Lower leg skin (tissue), 3 donors: ENCODE results near the gene GTF2F2.

ENCODE experiments used
- CTCF ChIP-seq, 3 donors: fragments of 450-650 bp; IDR thresholded peaks; one replicate each; pipeline ENCODE4 v1.5.1; 2016; ENCODE audit warnings: antibody characterized with exemption in 3 of 3, mild to moderate bottlenecking in 3 of 3, moderate library complexity in 2 of 3
- POLR2A ChIP-seq, 2 donors: fragments of 450-650 bp; IDR thresholded peaks; one replicate each; pipeline ENCODE4 v1.6.1; 2016 to 2017; ENCODE audit warnings: antibody characterized with exemption in 2 of 2, mild to moderate bottlenecking in 1 of 2, moderate library complexity in 1 of 2

- TF ChIP-seq CTCF (IDR thresholded peaks at IDR 0.05), result no peak
- no peak for TF ChIP-seq POLR2A (IDR thresholded peaks at IDR 0.05)
Measured at GRCh38 chr13:45086484-45086883, 33.8 kb upstream of the GTF2F2 start.
